NCI-H524 treated with DMSO at 0.1 percent for 48 hours (cell line): ENCODE results near the gene WDR89.
A peak's percentile ranks its signal among the peaks of the same experiment; 100 is the strongest.
"Not testable (repeated sequence)": the region's sequence is repeated elsewhere in the genome, so short reads cannot be mapped to it uniquely, and the experiment has no call there.

Source experiments
- DNase-seq: peaks from one replicate; lab custom pipeline; 2025; lab: John Stamatoyannopoulos, UW

WDR89 gene

DNA sequence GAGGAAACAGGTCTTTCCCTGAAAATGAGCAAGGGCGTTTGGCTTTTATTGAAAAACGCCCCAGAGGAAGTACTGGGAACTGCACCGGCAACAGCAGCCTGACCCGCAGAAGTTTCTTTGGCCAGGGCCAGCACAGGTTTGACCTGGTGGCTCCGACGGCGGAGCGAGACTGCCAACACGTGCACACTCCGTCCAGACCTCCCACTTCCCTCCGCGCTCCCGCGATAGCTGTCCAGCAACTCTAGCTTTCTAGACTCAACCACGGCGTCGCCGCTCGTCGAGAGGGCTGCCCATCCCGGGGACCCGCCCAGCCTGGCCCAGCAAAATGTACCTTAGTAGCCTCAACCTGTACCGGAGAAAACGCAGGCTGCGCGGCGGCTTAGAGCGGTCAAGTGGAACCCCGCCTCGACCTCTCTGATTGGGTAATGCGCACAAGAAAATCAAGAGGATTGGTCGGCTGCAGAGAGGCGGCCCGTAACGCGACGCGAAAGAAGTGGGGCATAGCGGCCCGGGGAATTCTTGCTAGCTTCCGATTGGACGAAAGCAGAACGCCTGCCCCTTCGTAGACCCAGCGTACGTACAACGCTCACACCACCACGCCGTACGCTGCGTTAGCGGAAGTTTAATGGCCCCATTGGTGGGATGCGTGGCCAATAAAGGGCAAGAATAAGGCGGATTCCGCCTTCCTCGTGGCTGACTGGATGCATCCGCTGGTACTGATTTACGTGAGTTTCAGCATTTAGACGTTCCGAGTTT, at the start of gene WDR89:
Gene WDR89, minus strand, starts transcription at position 399 of the 756 bp plus-strand sequence. CDS start 41,929 bp downstream, outside the sequence.
- peak; percentile 100 for DNase-seq

DNA sequence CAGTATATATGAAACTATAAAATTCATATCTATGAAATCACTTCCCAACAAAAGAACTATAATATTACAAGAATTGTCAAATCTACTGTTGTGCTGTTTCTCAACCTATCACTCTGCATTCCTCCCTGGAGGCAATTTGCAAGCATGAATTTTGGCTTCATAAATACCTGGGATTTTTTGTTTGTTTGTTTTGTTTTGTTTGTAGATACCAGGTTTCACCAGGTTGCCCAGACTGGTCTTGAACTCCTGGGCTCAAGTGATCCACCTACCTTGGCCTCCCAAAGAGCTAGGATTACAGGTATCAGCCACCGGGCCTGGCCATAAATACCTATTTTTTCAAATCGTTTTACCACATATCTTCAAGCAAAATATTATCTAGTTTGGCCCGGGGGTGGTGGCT, 47.5 kb upstream of the WDR89 start:
- DNase-seq = no peak

DNA sequence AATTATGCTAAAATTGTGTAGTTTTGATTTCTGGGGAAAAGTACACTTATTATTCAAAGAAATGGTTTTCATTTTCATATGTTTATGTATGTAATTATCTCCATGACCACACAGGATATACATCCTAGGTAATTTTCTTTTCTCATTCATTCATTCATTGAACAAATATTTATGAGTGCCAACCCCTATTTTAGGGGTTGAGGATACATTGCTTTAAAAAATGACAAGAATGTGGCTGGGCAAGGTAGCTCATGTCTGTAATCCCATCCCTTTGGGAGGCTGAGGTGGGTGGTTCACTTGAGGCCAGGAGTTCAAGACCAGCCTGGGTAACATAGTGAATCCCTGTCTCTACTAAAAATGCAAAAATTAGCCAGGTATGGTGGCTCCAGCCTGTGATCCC, 45.3 kb upstream of the WDR89 start:
- DNase-seq = no peak

DNA sequence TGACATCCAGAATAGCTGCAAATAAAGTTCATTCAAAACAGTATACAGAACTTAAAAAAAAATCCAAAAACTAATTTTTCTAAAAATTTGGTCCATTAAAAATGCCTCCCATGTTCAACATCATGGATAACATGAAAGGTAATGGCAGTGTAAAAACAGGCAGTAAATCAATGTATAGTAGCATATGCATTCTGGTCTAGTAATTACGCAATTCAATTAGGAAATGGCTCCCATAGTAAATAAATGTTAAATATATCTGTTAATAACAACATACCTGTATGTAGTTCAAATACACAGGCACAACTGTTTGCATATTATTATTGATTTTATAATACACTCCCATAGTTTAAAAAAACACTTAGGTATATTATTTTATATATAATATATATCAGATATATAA, 43.7 kb upstream of the WDR89 start:
- DNase-seq = no peak

- DNase-seq = no peak
These were observed 41.3 kb upstream of the WDR89 start for GRCh38 chr14:63682727-63683593.

DNA sequence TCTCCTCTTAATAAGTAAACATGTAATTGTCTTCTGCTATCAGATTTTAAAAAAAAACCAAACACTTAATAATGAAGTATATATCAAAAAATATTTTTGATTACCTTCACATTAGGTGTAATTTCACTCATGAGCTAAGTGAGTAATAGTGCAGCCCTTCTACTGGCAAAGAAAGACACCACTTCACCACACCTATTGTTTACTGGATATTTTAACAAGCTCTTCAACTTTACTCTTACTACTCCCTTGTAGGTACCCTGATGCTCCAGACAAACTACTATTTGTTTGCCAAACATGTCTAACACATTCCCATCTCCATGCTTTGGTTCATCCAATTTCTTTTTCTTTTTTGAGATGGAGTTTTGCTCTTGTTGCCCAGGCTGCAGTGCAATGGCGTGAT, 36.9 kb upstream of the WDR89 start:
- no peak for DNase-seq

DNA sequence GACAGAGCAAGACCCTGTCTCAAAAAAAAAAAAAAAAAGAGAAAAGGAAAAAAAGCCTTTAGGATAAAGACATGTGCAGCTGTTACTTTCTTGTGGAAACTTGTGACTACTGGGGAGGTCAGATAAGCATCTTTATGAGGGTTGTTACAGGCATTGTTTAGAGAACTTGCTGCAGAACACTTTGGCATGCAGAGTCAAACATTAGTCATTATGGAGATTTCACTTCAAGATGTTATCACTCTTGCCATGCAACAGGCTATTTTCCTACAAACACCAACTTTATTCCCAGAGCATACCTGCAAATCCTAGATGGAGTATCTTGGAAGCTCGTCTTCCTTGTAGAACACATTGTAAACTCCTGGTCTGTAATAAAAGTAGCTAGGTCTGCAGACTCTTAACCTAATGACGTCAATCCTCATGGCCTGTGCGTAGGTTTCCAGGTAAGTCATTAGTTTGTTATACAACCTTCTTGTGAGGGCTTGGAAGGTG, 36.3 kb upstream of the WDR89 start:
- DNase-seq = no peak

- no peak for DNase-seq
These were observed 34.9 kb upstream of the WDR89 start for GRCh38 chr14:63676615-63677014.

- no peak for DNase-seq
These were observed 32.3 kb upstream of the WDR89 start for GRCh38 chr14:63673886-63674497.

GRCh38 chr14:63673255-63673654, 31.6 kb upstream of the WDR89 start:
- DNase-seq = no peak

DNA sequence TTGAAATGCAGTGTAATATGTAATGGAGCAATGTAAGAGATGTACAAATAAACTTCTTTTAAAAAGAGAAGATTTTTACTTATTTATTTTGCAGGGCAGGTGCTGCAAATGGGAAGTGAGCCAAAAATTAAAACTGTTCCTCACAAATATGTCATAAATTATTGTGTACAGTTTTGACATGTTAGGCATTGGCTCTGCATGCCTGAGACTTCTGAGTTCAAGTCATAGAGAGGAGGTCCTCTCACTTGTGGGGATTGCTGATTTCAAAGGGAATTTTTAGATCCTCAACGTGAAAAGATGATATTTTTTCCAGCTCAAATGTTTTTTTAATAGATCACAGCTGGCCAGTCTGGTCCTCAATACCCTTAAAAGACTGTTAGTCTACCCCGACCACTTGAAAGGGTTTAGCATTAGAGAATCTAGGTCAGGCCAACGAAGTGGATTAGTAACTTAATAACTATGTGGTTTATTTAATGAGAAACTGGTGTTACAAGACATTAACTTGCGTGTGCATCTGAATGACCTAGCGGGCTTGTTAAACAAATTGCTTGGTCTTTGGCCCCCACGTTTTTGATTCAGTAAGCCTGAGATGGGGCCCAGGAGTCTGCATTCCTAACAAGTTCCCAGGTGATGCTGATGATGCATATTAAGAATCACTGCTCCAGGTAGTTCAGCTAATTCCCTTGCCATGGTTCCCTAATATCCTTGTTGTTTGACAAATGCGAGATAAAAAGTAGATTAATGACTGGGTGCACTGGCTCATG, 30.9 kb upstream of the WDR89 start:
- peak; percentile 100 for DNase-seq

GRCh38 chr14:63671987-63672386, 30.3 kb upstream of the WDR89 start:
- no peak for DNase-seq

GRCh38 chr14:63670692-63671091, 29.0 kb upstream of the WDR89 start:
- DNase-seq = no peak

- DNase-seq = no peak
These were observed 24.7 kb upstream of the WDR89 start for GRCh38 chr14:63666335-63666734.

GRCh38 chr14:63663428-63664341, 22.0 kb upstream of the WDR89 start:
- no peak for DNase-seq

DNA sequence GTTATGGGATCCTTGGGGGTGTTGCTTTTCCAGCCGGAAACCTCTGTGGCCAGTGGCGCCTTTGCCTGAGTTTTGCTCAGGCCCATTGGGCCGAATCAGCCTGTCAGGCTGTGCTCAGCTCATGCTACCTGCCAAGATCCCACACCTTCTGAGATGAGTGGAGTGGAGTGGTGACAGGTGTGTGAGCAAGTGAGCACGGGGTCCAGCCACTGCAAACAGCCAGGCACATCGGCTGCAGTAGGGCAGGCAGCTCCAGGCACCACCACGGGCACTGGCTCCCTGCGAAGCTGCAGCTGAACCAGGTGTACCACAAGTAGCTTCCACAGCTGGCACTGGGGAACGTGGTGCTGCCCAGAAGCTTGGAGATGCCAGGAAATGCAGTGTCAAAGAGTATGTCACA, 21.1 kb upstream of the WDR89 start:
- no peak for DNase-seq

- DNase-seq = not testable (repeated sequence)
These were observed 20.2 kb upstream of the WDR89 start for GRCh38 chr14:63661881-63662280.

GRCh38 chr14:63659726-63660125, 18.1 kb upstream of the WDR89 start:
- DNase-seq = no peak

GRCh38 chr14:63656194-63656593, 14.5 kb upstream of the WDR89 start:
- no peak for DNase-seq

DNA sequence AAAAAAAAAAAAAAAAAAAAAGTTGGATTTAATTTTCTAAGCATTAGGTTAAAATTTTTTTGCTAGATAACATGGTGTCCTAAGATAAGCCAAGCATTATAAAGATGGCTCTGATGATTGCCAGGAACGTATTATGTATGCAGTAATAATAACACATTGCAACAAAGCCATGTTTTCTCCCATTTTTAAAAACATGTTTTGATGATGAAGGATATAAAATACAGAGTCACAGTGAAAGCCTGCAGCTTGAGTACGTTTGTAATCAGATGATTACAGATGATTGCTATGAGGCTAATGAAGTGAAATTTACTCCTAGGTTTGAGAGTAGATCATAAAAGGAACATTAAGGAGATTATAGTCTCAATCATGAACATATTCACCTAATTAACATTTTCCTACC, 13.3 kb upstream of the WDR89 start:
- no peak for DNase-seq

DNA sequence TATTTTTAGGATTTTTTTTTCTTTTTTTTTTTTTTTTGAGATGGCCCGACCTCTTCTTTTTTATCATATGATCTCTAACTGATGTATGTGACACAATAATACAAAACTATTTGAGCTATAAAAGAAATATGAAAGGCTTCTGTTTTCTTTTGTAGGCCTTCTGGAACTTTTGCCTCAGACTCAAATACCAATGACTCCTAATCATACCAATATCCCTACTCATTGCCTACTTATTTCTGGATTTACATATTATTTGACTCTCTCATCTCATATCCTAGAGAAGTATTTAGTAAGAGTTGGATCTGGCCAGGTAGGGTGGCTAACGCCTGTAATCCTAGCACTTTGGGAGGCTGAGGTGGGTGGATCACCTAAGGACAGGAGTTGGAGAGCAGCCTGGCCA, 12.7 kb upstream of the WDR89 start:
- no peak for DNase-seq
